IPS-18c (cell line): ENCODE results near the gene IL25.

Experiments
- H3K4me3 ChIP-seq: 2 replicates; pipeline ENCODE4 v1.7.0; 2013; ENCODE audit warnings: low read depth, mild to moderate bottlenecking, low read length, moderate library complexity; ENCODE audit not compliant: insufficient read depth
- H3K9me3 ChIP-seq: one replicate; pipeline ENCODE4 v1.6.1; 2013; ENCODE audit warnings: mild to moderate bottlenecking, low read length, moderate library complexity; ENCODE audit not compliant: control insufficient read depth, insufficient read depth

The IL25 gene

DNA sequence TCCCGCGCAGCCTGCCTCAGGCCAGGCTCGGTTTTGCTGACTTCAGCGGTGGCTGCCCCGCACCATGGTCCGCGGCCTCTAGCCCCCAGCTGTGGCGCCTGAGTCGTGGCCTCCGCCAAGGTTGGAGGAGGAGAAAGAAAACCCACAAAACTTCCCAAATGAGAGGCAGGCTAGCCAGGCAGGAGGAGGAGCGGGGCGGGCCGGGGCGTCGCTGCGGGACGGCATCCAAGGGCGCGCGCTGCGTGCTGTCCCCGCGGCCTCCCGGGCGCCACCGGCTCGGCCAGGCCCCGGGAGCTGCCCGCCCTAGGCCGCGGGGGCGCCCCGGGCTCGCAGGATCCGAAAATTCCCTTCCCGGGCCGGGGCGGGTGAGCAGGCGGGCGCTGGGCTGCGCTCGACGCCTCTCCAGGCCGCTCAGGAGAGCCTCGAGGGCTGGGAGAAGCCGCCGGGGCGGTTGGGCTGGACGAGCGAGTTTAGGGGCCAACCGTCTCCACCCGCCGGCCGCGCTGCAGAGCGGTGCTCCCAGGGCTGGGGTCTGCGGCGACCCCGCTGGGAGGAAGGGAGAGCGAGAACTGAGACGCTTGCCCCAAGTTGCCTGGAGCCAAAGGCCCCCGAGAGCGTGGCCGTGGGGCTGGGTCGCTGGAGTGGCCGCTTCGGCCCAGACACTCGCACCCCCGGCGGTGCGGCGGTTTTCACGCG lies 7.4 kb upstream of the IL25 start, which contains the start of gene EFS:
TSS of gene EFS (minus strand) at position 137 of the 696 bp plus-strand sequence. CDS start 147 bp downstream, outside the sequence.
- Histone ChIP-seq H3K4me3 (peak within 1 kb of the TSS; percentile 78), H3K9me3 (no peaks in the 10 kb centered on the region)

DNA sequence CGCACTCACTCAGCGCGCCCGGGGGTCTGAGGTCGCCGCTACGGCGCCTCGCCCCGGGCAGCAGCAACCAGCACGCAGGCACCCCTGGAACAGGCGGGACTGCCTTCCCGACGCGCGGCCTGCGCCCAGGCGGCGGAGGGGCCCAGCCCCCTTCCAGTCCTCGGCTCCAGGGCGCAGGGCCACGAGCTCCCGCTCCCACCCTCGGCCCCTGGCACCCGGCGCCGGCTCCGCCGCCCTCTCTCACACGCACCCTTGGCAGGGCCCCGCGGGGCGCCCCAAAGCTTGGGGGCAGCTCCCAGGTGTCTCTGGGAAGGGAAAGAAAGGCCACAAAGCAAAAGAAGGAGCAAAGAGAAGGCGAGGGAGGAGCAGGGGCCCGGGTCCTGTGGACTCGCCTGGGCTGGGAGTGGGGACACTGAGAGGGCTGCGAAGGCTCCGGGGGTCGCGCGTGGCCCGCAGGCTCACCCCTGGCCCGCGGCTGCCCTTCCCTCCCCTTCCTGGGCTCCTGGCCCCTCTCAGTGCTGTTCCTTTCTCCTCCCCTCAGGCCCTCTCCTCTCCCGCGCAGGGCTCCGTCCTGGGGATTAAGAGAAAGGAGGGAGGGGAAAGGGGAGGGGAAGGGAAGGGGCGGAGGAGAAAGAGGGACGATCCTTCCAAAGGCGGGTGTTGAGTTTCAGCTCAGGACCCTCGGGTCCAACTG lies 6.7 kb upstream of the IL25 start:
- H3K4me3 ChIP-seq, result peak overlapping the region; percentile 78
- no peaks in the 10 kb centered on the region for H3K9me3 ChIP-seq

DNA sequence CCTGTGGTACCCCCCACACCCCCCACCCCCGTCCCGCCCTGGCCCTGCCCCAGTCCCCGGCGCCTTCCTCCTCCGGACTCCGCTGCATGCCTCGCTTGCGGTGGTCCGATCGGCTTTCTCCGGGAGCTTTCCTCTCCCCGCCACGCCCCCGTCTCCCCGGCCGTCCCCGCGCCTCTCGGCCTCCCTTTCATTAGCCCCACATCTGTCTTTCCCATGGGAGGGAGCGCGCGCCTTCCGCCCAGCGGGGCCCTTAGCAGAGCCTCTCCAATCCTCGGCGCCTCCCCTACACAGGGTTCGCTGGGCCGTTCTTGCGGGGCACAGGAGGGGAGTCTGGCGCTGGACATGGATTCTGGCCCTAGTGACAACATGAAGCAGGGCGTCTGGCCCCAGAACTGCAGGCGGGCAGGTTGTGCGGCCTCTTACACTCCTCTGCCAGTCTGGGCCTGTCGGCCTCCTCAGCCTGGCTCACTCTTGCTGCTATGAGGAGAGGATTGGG lies 6.1 kb upstream of the IL25 start:
- no peaks in the 10 kb centered on the region for H3K9me3 ChIP-seq
- peak overlapping the region; percentile 78 for H3K4me3 ChIP-seq

DNA sequence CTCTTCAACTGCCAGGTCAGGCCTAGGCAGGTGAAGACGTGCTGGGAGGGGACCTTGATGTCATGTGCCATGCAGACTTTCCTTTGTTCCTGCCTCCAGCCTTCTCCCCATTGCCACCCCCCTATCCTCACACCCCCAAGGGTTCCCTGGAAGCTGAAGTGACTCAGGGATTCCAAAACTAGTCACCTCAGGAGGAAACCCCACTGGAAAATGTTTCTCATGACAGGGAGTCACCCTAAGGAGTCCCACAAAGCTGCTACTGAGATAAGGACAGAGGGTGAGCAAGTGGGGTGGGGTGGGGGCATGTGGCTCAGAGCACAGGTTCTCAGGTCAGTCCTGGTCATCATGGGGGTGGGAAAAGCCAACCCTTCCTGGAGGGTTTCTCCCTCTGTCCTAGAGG lies 2.4 kb upstream of the IL25 start:
- H3K9me3 ChIP-seq, result no peaks in the 10 kb centered on the region

DNA sequence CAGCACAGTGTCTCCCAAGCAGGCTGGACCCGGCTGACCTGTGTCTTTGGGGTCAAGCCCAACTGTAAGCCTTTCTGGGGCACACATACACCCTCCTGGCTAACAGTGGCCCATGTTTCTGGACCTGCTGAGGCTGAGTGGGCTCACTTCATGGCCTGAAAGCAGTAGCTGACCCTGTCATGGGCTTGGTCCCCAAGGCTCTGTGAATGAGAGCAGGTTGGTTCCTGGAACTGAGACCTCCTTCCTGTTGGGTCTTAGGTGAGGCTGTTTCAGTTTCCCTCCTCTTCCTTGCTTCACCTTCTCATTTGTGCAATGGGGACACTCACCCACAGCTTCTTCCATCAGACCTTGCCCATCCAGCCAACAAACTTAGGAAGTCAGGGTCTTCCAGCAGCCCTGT lies 744 bp upstream of the IL25 start:
- no peaks in the 10 kb centered on the region for H3K9me3 ChIP-seq
- no peak overlapping the region for H3K4me3 ChIP-seq

More for the DNA sequence above, 2.4 kb upstream of the IL25 start:
- H3K4me3 ChIP-seq, result no peak overlapping the region

DNA sequence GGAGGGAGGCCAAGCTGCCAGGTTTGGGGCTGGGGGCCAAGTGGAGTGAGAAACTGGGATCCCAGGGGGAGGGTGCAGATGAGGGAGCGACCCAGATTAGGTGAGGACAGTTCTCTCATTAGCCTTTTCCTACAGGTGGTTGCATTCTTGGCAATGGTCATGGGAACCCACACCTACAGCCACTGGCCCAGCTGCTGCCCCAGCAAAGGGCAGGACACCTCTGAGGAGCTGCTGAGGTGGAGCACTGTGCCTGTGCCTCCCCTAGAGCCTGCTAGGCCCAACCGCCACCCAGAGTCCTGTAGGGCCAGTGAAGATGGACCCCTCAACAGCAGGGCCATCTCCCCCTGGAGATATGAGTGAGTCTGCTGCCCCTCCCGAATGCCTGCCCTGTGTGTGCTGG lies 432 bp downstream of the IL25 start:
- Histone ChIP-seq H3K9me3 (no peaks in the 10 kb centered on the region), H3K4me3 (no peak overlapping the region)

DNA sequence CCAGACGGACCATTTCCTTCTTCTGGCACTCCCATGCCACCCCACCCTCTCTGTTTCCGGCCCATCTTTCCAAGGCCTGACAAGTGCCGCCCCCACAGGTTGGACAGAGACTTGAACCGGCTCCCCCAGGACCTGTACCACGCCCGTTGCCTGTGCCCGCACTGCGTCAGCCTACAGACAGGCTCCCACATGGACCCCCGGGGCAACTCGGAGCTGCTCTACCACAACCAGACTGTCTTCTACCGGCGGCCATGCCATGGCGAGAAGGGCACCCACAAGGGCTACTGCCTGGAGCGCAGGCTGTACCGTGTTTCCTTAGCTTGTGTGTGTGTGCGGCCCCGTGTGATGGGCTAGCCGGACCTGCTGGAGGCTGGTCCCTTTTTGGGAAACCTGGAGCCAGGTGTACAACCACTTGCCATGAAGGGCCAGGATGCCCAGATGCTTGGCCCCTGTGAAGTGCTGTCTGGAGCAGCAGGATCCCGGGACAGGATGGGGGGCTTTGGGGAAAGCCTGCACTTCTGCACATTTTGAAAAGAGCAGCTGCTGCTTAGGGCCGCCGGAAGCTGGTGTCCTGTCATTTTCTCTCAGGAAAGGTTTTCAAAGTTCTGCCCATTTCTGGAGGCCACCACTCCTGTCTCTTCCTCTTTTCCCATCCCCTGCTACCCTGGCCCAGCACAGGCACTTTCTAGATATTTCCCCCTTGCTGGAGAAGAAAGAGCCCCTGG lies 3.1 kb downstream of the IL25 start:
- Histone ChIP-seq H3K9me3 (no peaks in the 10 kb centered on the region), H3K4me3 (no peak overlapping the region)

DNA sequence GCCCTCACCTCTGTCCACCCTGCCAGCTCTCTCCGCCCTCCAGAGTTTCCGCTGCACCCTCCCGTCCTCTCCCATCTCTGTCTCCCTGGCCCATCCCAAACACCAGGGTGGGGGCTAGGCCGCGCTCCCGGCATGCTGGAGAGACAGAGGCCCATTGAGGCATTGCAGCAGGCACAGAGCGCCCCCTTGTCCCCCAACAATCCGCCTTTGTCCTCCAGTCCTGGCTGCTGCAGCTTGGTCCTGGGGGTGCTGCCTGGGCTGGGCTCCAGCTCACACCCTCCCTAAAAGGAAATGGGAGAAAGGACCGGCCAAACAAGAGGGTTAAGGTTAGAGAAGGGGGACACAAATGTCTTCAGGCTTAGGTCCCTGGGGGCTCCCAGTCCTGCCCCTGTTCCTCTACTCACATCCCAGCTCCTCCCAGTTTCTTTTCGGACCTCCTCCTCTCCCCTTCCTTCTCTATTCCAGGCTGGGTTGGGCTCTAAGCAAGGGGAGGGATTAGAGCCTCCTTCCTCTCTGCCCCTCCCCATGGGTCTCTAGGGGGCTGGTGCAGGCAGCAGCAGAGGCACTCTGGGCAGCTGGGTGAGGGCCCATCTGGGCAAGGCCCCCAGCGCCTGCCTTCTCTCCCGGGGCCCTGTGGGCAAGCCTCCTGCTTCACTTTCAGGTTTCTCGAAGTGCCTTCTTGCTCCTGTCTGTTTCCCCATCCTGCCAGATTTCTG lies 4.0 kb downstream of the IL25 start, which contains the start of gene CMTM5:
TSS of gene CMTM5 (plus strand) at position 565 of the 716 bp plus-strand sequence. CDS start 206 bp downstream, outside the sequence.
- Histone ChIP-seq H3K4me3 (no peak within 1 kb of the TSS; the same call in 1 of the 2 replicates), H3K9me3 (no peaks in the 10 kb centered on the region)

DNA sequence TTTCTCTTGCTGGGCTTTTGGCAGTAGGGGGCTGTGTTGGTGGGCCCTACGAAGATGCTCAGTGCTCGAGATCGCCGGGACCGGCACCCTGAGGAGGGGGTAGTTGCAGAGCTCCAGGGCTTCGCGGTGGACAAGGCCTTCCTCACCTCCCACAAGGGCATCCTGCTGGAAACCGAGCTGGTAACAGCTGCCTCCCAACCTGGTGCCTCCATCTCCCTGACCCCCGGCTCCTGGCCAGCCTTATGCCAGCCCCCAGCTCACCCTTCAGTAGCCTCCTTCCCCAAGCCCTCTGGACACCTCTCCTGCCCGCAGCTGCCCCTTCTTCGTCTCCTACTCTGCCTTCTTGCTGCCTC lies 4.6 kb downstream of the IL25 start:
- no peak overlapping the region for H3K4me3 ChIP-seq
- no peaks in the 10 kb centered on the region for H3K9me3 ChIP-seq

DNA sequence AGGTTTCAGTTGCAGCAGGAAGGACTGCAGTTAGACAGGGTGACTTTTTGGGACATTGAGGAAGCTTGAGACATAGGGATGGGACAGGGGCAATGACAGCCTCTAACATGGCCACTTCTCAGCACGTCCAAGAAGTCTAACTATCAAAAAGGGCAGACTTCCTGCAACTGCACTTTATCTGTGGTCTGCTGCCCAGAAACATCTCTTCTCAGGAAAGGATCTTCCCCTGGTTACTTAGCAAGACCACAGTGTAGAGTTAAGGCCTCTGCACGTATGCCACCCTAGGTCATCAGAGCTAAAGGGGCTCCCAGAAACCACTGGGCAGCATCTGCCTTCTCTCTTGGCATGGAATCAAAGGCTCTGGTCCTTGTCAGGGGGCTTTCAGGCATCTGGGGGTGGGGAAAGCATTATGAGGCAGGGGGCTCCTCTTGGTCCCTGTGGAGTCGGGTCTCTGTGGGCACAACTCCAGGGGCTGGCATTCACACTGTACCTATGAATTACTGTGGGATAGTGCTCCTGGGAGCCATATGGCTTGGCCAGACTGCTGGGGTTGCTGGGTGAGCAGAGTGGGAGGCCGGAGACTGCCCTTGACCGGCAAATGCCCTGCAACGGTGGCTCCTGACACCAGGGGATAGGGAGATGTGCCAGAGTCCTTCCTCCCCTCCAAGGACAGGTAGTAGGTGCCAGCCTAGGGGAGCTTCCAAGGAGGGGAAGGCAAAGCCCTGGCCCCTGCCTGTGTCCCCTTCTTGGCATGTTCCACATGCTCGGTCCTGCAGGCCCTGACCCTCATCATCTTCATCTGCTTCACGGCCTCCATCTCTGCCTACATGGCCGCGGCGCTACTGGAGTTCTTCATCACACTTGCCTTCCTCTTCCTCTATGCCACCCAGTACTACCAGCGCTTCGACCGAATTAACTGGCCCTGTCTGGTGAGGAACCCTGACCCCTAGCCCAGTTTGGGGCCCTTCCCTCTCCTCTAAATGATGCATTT lies 5.3 kb downstream of the IL25 start:
- Histone ChIP-seq H3K4me3 (no peak overlapping the region), H3K9me3 (no peaks in the 10 kb centered on the region)

DNA sequence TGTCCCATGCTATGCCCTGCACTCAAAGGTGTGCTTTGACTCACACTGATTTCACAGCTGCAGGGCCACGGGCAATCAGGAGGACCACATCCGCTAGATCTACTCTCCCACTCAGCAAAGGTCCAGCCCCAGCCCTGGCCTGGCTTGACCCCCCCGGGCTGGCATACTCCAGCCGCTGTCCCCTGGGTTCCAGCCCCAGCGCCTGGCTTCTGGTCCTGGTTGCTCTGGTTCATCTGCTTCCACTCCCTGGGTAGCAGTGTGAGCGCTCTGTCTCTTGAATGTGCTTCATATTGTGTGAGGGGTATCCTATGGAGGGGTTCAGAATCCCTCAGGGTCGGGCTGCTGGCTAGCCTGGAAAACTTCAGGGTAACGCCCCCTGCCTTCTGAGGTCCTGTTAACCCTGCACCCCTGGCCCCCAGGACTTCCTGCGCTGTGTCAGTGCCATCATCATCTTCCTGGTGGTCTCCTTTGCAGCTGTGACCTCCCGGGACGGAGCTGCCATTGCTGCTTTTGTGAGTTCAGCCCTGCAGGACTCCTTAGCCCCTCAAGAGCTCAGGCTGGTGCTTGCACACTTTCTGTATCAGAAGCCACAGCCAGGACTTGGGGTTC lies 6.1 kb downstream of the IL25 start:
- Histone ChIP-seq H3K9me3 (no peaks in the 10 kb centered on the region), H3K4me3 (no peak overlapping the region)

DNA sequence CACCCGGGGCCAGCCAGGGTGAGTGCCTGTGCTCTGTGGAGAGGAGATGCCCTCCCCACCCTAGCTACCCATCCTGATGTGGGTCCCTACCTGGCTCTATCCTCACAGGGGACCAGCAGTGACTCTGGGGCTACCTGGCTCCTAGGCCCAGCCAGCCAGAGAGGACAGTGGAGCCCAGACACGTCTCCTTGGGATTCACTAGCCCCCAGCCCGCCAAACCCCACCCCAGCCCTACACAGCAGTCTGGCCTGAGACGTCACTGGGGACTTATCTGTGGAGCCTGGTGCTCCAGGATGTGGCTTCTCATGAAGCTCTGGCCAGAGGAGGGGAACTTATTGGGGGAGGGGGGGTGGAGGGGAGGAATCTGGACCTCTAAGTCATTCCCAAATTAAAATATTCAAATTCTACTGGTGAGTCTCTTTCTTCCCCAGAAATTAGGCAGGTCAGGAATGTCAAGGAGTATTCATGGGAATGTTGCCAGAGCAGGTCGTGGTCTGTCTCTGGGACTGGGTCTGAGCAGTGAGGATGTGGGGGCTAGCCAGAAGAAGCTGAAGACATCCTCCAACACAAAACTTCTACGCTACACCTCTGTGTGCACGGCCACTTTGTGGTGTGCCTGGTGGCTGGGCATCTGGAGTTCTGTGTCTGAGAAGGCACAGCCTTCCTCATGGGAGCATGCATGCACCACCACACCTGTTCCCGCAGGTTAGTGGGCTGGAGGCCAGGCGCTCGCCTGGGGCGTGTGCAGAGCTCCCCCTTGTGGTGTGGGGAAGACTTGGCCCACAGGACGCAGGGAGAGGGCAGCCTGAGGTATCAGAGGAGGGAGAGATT lies 7.0 kb downstream of the IL25 start:
- Histone ChIP-seq H3K9me3 (no peaks in the 10 kb centered on the region), H3K4me3 (no peak overlapping the region)

DNA sequence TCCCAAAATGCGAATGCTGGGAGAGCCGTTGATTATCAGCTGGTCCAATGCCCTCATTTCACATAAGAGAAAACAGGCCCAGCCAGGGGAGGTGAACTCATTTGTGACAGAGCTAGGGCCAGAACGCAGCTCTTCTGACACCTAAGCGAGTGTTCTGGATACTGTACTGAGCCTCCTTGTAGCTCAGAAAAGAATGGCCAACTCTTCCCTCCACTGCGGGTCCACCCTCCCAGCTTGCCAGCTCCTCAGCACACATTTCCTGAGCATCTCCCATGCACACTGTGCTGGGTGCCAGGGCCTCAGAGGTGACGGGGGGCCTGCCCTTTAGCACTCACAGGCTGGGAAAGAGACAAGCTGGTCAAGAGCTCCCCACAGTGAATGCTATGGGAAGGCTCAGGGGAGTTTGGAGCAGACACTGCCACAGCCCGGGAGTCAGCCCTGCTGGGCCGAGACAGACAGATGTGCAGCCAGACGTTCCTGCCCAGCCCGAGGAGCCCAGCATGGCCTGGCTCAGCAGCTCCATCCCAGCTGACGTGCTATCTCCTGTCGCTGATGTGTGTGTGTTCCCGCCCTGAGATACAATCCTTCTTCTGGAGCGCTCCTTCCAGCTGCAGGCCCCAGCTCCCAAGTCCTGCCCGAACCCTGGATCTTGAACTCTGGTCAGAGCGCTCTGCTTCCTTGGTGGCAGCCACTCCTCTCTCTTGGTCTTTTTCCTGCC lies 7.7 kb downstream of the IL25 start:
- Histone ChIP-seq H3K4me3 (no peak overlapping the region), H3K9me3 (no peaks in the 10 kb centered on the region)

DNA sequence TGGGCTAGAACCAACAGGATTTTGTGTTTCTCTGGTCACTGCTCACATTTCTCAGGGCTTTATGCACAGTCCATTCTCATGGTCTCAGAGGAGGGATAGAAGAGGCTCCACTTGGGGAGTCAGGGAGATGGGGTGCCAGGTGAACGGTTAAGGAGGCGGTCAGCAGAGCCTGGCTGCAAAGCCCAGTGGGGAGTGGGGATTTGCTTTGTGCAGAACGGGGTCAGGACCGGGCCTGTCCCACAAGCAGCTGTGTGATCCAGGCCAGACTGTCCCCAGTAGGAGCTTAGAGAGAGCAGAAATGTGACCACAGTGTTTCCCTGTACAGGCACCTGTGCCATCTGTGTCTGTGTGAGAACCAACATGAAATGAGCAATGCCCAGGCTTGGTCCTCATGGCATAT lies 8.4 kb downstream of the IL25 start:
- no peak overlapping the region for H3K4me3 ChIP-seq
- no peaks in the 10 kb centered on the region for H3K9me3 ChIP-seq

DNA sequence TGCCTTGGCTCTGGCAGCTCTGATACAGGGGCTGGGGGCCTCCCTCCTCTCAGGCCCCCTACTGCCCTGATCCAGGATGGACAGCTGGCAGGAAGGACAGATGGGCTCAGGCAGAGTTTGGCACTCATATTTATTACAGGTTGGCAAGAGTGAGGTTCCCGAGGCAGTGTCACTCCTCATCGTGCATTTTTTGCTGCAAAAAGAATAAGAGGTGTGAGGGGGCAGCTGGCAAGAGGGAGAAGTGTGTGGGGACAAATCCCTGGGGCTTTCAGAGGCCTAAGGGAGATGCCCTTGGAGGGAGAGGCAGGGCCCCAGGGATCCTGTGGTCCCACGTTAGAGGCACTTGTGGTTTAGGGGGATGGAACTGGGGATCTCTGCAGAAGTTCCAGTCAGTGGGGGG lies 9.3 kb downstream of the IL25 start:
- H3K4me3 ChIP-seq, result no peak overlapping the region
- H3K9me3 ChIP-seq, result no peaks in the 10 kb centered on the region
